HG03571 (cell line): Measurements from ENCODE around the gene CREB3L2.
A peak's percentile ranks its signal among the peaks of the same experiment; 100 is the strongest.
"Not testable (repeated sequence)": the region's sequence is repeated elsewhere in the genome, so short reads cannot be mapped to it uniquely, and the experiment has no call there.

ENCODE experiments used
- ATAC-seq: cut with Tn5 transposase; IDR thresholded peaks from one replicate; pipeline ENCODE4 v1.9.1; 2021; ENCODE audit not compliant: unreplicated experiment

Gene CREB3L2

GRCh38 chr7:138001529-138002095 is at the start of gene CREB3L2:
Gene CREB3L2, minus strand, starts transcription at chr7:138002086. Its CDS starts 381 bp downstream, at chr7:138001705.
- peak; percentile 27 for ATAC-seq

DNA sequence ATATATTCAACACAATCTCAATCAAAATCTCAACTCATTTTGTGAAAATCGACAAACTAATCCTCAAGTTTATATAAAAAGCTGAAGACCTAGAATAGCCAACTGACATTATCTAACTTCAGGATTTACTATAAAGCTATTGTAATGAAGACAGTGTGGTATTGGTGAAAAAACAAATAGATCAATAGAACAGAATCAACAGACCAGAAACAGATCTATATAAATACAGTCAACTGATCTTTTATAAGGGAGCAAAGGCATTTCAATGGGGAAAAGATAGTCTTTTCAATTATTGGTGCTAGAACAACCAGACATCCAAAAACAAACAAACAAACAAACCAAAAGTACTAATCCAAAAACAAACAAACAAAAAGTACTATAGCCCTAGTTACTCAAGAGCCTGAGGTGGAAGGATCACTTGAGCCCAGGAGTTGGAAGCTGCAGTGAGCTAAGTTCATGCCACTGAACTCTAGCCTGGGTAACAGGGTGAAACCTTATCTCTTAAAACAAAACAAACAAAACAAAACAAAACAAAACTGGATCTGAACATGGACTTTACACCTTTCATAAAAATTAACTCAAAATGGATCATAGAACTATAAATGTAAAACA is 47.7 kb upstream of the CREB3L2 start:
- ATAC-seq = no peak

DNA sequence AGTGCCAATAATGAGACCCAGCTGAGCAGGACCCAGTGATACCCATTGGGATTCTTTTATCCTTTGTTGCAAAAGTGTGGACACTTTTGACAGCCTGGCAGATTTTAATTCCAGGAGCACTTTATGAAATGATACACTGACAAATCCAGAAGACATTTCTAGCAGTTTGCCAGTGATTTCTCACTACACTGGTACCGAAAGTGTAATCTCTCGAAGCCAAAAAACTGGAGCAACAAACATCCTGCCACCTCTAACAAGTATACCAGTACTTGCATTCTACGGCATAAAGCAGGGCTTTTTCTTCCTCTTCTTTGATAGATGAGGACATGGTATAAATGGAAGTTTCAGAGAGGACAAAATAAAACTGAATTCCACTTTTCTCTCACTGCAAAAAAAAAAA is 46.0 kb upstream of the CREB3L2 start:
- no peak for ATAC-seq

DNA sequence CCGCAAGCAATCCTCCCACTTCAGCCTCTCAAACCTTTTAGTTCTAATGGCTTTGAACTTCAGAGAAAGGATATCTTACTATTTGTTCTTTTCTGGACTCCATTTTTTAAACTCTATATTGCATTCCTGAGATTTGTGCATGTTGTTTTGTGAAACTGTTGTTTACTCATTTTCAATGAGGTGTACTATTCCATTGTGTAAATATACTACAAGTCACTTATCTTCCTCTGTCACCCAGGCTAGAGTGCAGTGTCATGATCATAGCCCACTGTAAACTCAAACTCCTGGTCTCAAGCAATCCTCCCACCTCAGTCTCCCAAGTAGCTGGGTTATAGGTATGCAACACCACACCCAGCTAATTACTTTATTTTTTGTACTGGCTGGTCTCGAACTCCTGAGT is 43.0 kb upstream of the CREB3L2 start:
- ATAC-seq = no peak

- not testable (repeated sequence) for ATAC-seq
Observed at GRCh38 chr7:138040063-138040462, 38.2 kb upstream of the CREB3L2 start.

GRCh38 chr7:138036135-138036534 is 34.2 kb upstream of the CREB3L2 start:
- no peak for ATAC-seq

DNA sequence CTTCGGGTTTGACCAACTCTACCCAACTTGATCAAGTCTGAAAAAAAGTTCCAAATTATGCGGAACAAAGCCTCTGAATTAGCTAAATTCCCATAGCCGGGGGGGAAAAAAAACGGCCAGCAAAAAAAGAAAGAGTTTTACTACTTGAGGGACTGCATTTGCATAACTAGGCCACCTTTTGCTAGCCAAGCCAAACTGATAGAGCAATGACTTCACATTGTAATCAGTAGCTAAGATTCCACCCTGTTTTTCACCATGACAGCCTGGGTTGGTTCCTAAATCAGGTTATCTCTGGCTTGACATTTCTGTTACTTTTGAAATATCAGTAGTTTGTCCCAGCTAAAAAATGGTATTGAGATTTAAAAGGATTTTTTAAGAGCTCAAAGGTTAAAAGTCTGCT is 31.4 kb upstream of the CREB3L2 start:
- no peak for ATAC-seq

DNA sequence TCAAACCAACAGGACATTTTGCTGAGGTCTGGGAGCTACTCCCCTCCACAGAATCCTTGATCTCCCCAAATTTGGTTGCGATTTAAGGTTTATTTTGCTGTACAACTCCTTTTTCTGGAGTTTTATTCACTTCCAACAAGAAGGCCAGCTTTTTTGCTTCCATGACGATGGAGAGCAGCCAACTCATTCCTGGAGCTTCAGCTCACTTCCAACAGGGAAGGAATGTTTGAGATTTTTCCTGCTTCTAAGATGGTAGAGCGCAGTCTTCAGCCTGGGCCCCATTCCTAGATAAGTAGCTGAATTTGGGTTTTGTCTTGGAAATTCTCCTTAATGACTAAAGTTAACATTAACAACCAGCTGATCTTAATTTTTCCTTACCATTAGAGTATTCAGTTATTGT is 30.9 kb upstream of the CREB3L2 start:
- no peak for ATAC-seq

GRCh38 chr7:138032186-138032585 is 30.3 kb upstream of the CREB3L2 start:
- ATAC-seq = peak; percentile 71

GRCh38 chr7:138030679-138031351 is 28.9 kb upstream of the CREB3L2 start:
- no peak for ATAC-seq

DNA sequence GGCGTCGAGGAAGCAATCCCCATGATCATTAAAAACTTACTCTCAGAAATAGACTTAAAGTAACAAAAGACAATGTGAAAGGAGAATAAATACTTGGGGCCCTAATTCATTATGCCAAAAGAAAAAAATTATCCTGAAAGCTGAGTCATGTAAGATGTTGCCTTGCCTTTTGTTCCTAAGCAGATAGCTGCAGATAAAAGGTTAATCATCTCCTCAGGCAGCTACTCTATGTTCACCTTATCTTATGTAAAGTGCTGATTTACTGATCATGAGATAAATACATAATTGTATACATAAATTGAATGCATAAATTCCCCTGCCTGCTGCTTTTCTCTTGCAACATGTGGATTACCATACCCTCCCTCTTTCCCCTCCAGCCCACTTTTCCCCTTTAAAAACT is 28.1 kb upstream of the CREB3L2 start:
- ATAC-seq = no peak

DNA sequence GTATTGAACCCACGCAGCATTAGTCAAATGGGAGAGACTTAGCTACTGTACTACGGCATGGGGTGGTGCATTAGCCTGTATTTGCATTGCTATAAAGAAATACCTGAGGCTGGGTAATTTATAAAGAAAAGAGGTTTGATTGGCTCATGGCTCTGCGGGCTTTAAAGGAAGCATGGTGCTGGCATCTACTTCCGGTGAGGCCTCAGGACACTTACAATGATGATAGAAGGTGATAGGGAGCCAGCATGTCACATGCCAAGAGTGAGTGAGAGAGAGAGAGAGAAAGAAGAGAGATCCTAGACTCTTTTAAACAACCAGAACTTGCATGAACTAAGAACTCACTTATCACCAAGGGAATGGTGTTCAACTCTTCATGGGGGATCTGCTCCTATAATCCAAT is 27.2 kb upstream of the CREB3L2 start:
- no peak for ATAC-seq

- no peak for ATAC-seq
Observed at GRCh38 chr7:138027100-138027499, 25.2 kb upstream of the CREB3L2 start.

GRCh38 chr7:138025215-138026186 is 23.6 kb upstream of the CREB3L2 start:
- ATAC-seq = no peak

- ATAC-seq = no peak
Observed at GRCh38 chr7:138024765-138025164, 22.9 kb upstream of the CREB3L2 start.

DNA sequence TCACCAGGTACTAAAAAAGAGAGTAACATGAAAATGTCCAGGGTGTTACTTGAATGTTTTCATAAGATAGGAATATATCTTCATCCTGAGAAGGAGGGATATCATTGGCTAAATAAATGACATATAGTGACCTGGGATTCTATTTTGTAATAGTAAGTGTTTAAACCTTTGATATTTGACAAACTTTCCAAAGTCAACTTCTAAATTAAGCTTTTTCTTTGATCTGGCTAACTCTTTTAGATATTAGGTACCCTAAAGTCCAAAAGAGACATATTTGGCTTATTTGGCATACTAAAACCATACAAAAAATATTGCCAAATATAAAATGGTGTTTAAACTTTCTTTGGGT is 22.4 kb upstream of the CREB3L2 start:
- no peak for ATAC-seq

DNA sequence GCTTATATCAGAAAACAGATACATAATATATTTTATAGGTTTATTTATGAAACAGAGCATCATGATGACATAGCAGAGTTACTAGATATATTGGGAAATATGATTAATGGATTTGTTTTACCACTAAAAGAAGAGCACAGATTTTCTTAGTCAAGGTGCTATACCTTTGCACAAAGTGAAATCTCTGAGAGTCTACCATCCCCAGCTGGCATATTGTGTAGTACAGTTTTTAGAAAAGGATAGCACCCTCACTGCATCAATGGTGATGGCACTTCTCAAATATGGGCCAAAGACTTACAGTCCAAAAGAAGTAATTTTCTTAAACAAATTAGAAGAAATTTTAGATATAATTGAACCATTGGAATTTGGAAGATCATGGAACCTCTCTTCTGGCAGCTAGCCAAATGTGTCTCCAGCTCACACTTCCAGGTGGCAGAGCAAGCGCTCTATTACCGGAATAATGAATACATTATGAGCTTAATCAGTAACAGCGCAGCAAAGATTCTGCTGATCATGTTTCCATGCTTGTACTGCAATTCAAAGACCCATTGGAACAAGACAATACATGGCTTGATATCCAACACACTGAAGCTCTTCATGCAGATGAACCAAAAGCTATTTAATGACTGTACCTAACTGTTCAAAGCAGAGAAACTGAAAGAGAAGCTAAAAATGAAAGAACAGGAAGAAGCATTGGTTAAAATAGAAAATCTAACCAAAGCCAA is 21.9 kb upstream of the CREB3L2 start:
- ATAC-seq = peak; percentile 74

DNA sequence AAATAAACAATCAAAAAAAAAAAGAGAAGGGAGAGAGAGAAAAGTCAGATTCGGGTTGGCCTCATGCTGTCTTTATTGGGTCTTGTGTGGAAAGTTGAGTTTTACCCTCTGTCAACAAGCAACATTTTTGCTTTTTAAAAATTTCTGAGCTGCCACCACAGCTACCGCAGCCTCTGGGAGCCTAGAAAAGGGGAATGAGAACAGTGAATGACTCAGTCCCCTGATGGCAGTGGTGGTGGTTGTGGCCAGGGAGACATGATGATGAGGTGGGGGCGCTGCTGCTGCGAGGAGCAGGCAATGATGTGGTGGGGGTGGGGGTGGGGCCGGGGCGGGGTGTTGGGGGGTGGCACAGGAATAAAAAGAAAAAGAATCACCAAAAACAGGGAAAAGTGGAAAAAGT is 20.0 kb upstream of the CREB3L2 start:
- ATAC-seq = no peak

DNA sequence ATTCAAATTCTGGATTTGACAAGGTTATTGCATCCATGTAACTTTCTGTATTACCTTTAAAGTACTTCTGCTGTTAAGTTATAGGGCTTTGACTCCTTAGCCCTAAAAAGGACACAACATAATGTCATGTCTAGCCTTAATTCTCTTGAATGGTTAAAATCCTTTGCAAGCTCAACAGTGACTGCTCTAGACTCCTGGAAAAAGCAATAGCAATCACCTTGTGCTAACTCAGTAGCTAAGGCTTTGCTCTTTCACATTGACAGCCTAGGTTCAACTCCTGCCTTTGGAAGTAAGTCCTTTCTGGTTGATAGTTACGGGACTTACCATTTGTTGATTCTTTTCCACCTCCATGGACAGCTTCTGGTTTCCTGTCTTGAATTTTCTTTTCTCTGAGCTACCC is 16.1 kb upstream of the CREB3L2 start:
- no peak for ATAC-seq

DNA sequence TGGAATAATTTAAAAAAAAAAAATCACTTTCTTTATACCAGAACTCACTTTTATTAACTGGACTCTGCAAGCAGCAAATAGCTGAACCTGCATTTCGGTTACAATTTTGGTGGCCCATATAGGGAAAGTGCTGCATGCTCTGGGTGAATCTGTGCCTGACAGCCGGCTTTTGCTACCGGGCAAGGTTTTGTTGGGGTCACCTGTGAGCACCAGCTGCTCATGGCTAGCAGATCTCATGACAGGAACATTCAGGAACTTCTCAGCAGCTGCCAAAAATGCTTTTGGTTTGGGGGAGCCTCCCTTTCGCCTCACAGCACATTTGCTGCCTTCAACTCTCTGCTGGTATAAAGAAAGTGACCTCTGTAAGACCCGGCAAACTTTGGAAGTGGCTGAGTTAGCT is 13.2 kb upstream of the CREB3L2 start:
- no peak for ATAC-seq

GRCh38 chr7:138014686-138015085 is 12.8 kb upstream of the CREB3L2 start:
- ATAC-seq = no peak
